Dorsolateral prefrontal cortex (tissue), 118 donors: Measurements from ENCODE around the gene RAD54L. TPM values are rescaled to one million over a fixed set of nuclear protein-coding genes. Genes with fewer than 3 reads are reported as not detected.

Experiments
- total RNA-seq, 120 experiments: library from RNA; stranded (reverse); gene quantifications; one replicate each; pipeline versions ENCODE4 v1.2.3 to v1.2.4, GENCODE V29; 2022

RAD54L gene
- total RNA-seq, 120 experiments from 2014 or later: 0.89 to 10.5 (median 4.8) TPM

Other genes with a start within 250 kb of the RAD54L start
- gene PIK3R3, start 115.1 kb upstream of the RAD54L start, total RNA-seq: 10 to 100 TPM; 17.6 to 51.8 (median 34.2) TPM
- 1 to 10 TPM in 113 of 120 experiments, under 1 TPM in 7; 0.32 to 5.8 (median 2.6) TPM for gene TSPAN1, start 72.7 kb upstream of the RAD54L start, total RNA-seq
- not detected for gene P3R3URF, start 71.3 kb upstream of the RAD54L start, total RNA-seq
- 100 to 1,000 TPM in 32 of 120 experiments, 10 to 100 TPM in 88; 58.7 to 145 (median 92.1) TPM for gene POMGNT1, start 49.3 kb upstream of the RAD54L start, total RNA-seq
- gene LURAP1, start 44.4 kb upstream of the RAD54L start, total RNA-seq: 10 to 100 TPM; 15.7 to 34.1 (median 24.1) TPM
- 10 to 100 TPM; 42.8 to 67.4 (median 56.1) TPM for gene LRRC41, start 55.9 kb downstream of the RAD54L start, total RNA-seq
- gene UQCRH, start 55.9 kb downstream of the RAD54L start, total RNA-seq: 100 to 1,000 TPM; 114 to 365 (median 249) TPM
- gene NSUN4, start 93.0 kb downstream of the RAD54L start, total RNA-seq: 10 to 100 TPM; 18.8 to 38.8 (median 25.9) TPM
- gene FAAH, start 146.6 kb downstream of the RAD54L start, total RNA-seq: 100 to 1,000 TPM in 5 of 120 experiments, 10 to 100 TPM in 115; 42.0 to 138 (median 65.0) TPM
- gene DMBX1, start 242.1 kb downstream of the RAD54L start, total RNA-seq: not detected